Left renal cortex interstitium (tissue), 4 donors: ENCODE results near the gene CCDC74A. TPM values are rescaled to one million over a fixed set of nuclear protein-coding genes. Genes with fewer than 3 reads are reported as not detected.
"Not testable (repeated sequence)": the region's sequence is repeated elsewhere in the genome, so short reads cannot be mapped to it uniquely, and the experiment has no call there.

Experiments
- DNase-seq, 4 donors: peaks; one replicate each; pipeline ENCODE4 v3.0.0-alpha.2; 2013; ENCODE audit warnings: low read depth in 4 of 4, low spot score in 2 of 4, missing footprints in 1 of 4
- polyA plus RNA-seq, 4 donors: library from polyadenylated mRNA; unstranded; fragments of 120-200 nt; gene quantifications; one replicate each; pipeline ENCODE4 v1.2.1, GENCODE V29; 2013; ENCODE audit not compliant: insufficient read length in 4 of 4

Gene CCDC74A
- polyA plus RNA-seq, 4 donors: 11.5 to 21.5 (median 16.2) TPM

DNA sequence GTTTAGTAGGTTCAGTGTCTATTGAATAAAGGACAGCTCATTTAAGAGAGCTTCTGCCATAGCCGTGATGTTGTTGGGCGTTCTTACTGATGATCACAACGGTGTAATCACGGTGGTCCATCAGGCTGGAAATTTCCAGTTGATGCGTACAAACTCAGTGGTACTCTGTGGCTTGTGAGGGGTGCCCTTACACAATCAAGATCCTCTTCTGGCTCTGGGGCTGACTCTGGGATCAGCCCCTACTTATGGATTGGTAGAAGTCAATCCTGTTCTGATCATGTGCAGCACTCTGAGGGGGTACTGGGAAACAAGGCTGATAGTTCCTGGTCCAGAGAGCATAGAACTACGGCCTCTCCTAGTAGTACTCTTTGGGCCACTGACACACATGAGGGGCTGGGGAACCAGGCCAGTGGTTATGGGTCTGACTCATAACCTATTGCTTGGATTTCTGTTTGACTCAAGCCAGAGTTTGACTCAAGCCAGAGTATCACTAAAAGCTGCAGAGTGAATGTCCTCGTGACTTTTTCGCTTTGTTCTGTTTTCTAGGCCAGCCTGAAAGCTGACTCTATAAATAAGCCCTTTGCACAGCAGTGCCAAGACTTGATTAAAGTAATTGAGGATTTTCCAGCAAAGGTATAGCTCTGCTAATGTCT lies 29.2 kb upstream of the CCDC74A start:
- DNase-seq: not testable (repeated sequence)

DNA sequence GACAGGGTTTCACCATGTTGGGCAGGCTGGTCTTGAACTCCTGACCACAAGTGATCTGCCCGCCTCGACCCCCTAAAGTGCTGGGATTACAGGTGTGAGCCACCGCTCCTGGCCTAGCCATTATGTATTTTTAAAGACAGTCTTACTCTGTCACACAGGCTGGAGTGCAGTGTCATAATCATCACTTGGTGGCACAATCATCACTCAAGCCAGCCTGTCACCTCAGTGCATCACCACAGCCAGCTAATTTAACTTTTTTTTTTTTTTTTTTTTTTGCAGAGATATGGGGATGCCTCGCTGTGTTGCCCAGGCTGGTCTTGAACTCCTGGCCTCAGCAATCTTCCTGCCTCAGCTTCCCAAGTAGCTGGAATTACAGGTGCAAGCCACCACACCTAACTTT lies 24.1 kb upstream of the CCDC74A start:
- not testable (repeated sequence) for DNase-seq

DNA sequence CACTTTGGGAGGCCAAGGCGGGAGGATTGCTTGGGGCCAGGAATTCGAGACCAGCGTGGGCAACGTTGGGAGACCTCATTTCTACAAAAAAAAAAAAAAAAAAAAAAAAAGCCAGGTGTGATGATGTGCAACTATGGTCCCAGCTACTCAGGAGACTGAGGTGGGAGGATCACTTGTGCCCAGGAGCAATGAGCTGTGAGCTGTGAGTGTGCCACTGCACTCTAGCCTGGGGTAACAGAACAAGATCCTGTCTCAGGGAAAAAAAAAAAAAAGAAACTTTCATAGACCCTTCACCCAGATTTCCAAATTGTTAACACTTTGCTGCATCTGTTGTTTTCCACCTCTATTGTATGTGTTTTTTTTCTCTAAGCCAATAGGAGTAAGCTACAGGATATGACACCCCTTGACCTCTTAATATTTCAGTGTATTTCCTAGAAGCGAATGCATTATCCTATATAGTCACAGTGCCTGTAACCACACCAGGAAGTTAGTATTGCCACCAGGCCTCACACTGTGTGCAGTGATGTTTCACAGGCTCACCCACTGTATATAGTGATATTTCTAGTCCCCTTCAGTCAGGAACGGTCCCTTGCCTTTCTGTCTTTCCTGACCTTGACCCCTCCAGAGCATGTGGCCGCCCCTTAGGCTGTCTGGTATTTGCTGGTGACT lies 23.5 kb upstream of the CCDC74A start:
- not testable (repeated sequence) for DNase-seq

DNA sequence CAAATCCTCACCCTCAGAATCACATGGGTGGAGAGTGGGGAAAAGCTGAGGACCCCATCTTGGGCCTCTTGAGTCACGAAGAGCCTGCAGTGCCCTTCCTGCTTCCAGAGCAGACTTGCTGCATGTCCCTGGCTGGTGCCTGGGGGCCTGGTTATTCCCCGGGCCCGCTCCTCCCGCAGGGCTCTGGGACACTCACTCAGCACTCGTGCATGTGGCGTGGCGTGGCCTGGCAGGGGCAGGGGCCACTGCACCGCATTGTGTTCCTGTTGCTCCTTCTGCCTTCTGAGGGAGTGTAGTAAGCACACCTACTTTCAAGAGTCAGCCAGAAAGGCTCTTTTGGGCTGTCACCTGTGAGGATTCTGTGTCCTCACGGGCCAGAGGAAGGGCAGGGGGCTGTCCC lies 18.1 kb upstream of the CCDC74A start:
- no peak for DNase-seq

DNA sequence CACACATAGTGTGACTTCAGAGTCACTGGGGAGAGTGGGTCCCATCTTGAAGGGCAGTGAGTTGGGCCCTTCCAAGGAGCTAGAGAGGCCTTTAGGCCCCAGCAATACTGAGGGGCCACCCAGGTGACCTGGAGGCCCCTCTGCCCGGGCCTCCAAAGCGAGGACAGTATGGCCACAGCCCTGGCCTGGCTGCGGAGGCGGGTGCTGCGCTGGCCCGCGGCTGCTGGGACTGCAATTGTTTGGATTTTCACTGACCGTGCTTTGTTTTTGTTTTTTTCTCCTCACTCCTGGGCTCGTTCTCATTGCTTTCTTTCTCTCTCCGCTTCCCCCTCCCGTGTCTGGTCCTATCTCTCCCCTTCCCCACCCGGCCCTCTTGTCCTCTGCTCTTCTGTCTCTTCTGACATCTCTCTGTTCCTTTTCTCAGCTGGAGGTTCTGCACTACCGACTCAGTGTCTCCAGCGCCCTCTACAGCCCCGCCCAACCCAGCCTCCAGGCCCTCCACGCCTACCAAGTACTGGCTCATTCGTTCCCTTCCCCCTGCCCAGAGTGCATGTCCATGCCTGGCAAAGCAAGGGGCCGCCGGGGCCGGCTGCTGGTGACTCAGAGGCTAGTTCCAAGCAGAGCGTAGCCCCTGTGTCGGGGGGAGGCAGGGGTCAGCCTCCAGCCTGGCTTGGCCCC lies 16.3 kb upstream of the CCDC74A start:
- not testable (repeated sequence) for DNase-seq

DNA sequence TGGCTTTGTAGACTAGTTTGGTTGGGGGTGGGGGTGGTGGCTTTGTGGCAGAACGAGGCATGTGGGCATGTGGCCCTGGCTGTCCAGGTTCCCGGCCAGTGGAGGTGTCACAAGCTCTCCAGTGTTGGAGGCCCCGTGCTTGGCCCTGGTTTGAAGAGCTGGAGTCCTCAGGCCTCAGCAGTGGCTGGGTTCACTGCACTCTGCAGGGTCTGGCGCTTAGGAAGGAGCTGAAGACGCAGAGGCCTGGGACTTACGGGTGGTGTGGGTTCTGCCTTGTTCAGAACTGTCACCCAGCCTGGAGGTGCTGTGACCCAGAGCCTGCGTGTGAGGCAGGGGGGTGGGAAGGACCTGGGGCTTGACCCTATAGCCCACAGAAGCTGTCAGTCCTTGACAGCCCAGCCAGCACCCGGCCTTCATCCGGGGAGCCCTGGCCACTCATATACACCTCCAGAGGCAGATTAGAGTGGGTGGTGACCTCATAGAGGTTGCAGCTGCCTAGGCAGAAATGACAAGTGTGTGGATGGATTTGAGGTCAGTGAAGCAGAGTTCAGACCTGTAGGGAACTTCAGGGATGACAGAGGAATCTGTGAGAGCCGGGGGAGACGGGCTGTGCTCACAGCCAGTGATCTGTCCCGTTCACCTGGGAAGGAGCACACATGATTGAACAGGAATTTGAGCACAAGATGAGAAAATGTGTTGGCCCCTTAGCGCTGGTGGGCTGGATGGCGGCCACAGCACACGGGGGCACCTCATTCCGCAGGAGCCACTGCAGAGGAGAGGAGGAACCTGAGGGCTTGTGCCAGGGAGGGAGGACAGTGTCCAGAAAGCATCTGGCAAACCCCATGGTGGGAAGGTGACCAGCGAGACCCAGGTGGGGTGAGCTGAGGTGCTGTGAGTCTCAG lies 15.5 kb upstream of the CCDC74A start:
- DNase-seq: not testable (repeated sequence)

DNA sequence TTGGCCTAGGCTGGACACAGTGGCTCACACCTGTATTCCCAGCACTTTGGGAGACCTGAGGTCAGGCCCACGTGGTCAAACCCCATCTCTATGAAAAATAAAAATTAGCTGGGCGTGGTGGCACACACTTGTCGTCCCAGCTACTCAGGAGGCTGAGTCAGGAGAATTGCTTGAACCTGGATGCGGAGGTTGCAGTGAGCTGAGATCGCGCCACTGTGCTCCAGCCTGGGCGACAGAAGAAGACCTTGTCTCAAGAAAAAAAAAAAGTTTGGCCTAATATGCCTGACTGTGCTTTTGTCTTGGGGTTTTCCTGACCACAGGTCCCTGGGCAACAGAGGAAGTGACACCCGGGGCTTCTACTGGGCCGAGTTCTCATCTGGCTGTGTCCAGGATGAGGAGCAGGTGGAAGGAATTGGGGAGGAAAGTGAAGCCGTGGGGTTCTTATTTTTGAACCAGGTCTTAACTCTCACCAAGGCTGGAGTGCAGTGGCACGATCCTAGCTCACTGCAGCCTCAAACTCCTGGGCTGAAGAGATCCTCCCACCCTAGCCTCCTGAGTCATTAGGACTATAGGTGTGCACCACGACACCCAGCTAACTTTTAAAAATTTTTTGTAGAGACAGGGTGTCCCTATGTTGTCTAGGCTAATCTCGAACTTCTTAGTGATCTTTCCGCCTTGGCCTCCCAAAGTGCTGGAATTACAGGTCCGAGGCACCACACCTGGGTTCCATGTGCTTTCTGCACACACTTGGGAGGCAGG lies 13.1 kb upstream of the CCDC74A start:
- DNase-seq: not testable (repeated sequence)

DNA sequence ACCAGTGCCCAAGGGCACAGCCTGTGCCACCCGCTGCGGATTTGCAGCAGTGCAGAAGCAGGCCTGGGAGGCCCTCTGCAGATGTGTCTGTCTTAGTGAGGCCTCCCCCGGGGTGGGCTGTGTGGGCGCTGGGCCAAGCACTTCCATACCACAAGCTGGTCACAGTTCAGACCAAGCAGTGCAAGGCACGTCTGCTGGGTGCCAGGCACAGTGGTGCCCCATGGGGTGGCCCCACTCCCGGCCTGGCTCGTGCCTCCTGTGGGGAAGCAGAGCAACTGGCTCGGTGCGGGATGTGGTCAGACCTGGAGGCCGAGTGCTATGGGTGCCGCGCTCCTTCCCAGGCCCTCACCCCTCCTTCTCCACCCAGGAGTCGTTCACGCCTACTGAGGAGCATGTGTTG lies 12.5 kb upstream of the CCDC74A start:
- not testable (repeated sequence) for DNase-seq

DNA sequence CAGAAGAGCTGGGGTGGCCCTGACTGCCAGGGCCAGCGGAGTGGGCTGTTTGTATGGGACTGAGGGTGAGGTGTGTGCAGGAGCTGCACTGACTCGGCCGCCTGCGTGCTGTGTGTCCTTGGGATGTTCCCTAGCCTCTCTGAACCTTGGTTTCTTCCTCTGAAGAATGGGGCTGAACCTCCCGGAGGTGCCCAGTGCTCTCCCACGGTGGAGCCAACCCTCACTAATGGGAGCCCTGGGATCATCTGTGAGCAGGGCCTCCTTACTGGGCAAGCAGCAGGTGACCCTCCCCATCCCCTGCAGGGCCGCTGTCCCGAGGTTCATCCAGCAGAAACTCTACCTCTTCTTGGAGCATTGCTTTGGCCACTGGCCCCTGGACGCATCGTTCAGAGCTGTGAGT lies 11.7 kb upstream of the CCDC74A start:
- DNase-seq: no peak

DNA sequence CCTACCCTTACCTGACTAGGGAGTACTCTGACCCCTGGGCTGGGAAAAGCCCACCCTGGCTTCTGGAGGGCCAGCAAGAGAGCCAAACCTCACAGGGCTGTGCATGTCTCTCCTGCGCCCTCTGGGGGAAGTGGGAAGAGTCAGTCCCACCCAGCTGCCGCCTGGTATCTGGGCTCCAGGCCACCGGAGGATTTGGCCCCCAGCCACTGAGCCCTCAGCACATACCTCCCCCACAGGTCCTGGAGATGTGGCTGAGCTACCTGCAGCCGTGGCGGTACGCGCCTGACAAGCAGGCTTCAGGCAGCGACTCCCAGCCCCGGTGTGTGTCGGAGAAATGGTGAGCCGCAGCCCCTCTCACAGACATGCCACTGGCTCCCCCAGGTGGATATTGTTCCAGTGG lies 11.1 kb upstream of the CCDC74A start:
- not testable (repeated sequence) for DNase-seq

DNA sequence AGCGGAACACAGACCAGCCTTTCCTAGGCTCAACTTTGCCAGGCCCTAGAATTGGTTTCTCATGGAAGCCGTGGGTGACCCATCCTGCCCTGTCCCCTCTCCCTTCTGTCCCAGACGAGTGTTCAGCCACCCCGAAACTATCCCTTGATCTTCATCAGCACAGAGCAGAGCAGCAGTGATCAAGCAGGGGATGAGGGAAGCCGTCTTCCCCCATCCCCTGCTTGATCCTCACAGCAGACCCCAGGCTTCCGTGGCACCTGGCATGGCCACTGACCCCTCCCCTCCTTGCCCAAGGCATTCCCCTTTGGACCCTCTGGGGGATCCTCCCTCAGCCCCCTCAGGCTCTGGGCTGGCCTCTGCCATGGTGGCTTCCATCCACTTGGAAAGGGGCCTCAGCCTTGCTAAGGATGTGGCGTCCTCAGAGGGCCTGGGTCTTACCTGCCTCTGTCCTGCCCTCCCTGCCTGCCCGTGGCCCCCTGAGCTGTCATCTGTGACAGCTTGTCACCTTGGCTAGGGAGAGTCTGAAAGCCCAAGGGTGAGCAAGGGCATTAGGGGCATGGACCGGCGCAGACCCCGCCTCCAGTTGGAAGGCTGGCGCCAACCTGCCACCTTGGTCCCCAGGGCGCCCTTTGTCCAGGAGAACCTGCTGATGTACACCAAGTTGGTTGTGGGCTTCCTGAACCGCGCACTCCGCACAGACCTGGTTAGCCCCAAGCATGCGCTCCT lies 10.4 kb upstream of the CCDC74A start:
- DNase-seq: no peak

DNA sequence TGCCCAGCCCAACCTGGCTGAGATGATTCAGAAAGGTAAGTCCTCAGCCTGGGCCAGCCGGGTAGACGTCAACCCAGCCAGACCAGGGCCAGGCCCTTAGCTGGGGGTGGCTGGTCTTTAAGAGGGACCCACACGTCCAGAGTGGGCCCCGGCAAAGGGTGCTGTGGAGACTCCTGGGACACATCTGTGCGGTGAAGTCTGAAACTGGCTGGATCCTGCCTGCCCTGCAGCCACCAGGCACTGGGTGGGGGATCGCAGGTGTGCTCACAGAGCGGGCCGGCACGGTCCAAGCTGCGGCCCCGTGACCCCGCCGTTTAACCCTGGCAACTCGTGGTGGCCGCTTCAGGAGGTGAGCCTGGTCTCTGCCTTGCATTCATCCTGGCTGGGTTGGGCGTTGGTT lies 9.8 kb upstream of the CCDC74A start:
- DNase-seq: not testable (repeated sequence)

DNA sequence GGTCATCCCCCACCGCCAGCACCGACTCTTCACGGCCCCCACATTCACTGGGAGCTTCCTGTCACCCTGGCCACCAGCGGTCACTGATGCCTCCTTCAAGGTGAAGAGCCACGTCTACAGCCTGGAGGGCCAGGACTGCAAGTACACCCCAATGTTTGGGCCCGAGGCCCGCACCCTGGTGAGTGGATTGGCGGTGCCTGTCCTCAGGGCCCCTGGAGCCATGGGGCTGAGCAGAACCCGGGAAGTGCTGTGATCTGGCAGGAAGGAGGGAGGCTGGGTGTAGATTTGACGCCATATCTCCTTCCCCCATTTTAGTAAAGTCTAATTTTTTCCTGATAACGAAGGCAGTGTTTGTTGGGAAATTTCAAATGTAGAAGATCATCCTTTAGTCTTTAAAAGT lies 9.2 kb upstream of the CCDC74A start:
- not testable (repeated sequence) for DNase-seq

DNA sequence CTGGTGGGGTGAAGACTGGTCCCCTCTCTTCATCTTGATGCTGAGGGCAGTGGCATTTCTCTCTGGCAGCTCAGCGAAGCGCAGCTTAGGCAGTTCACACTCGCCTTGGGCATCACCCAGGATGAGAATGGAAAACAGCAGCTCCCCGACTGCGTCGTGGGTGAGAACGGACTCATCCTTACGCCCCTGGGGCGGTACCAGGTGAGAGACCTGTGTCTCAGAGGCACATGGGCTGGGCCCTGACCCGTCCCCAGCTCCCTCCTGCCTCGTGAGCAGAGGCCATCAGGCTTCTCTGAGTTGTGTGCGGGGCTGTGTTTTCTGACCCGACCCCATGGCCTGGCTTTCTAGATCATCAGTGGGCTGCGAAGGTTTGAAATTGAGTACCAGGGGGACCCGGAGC lies 8.2 kb upstream of the CCDC74A start:
- no peak for DNase-seq

DNA sequence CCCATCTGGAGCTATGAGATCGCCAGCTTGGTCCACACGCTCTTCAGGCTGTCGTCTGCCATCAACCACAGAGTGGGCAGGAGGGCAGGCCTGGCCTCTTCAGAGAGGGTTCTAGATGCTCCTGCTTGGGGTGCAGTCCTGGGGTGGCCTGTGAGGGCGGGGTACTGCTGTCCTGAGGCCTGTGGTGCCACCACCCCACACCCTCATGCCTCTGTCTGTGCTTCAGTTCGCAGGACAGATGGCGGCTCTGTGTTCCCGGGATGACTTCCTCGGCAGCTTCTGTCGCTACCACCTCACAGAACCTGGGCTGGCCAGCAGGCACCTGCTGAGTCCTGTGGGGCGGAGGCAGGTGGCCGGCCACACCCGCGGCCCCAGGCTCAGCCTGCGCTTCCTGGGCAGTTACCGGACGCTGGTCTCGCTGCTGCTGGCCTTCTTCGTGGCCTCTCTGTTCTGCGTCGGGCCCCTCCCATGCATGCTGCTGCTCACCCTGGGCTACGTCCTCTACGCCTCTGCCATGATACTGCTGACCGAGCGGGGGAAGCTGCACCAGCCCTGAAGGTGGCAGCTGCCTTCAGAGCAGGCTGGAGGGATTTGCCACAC lies 7.7 kb upstream of the CCDC74A start:
- not testable (repeated sequence) for DNase-seq

DNA sequence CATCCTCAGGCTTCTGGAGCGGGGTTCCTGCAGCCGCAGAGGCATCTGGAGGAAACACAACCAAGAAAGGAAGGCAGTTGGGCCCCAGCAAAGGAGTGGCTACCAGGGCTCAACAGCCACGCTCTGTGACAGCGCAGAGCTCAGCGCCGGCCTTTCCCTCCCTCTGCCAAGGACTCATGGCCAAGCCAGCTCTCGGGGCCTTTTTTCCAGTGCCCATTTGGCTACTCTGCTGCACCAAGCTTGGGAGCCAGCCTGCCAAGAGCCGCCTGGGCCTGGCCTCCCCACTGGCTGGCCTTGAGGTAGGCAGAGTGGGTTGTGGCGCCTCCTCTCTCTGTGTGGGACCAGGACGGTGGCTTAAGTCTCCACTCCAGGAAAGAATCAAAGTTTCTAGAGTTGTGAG lies 7.2 kb upstream of the CCDC74A start:
- DNase-seq: no peak

DNA sequence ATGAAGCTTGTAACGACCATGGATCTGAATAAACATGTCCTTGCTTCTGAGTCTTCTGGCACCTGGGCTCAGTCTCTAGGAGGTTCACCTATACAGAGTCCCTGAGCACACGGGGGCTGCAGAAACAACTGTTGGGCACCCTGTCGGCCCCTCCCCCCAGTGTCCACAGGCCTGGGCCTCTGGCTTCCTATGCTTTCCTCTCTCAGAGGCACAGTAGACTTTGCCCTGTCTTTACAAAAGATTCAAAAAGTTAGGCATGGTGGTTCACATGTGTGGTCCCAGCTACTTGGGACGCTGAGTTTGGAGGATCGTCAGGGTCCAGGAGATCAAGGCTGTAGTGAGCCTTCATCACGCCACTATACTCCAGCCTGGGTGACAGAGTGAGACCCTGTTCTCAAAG lies 6.2 kb upstream of the CCDC74A start:
- not testable (repeated sequence) for DNase-seq

DNA sequence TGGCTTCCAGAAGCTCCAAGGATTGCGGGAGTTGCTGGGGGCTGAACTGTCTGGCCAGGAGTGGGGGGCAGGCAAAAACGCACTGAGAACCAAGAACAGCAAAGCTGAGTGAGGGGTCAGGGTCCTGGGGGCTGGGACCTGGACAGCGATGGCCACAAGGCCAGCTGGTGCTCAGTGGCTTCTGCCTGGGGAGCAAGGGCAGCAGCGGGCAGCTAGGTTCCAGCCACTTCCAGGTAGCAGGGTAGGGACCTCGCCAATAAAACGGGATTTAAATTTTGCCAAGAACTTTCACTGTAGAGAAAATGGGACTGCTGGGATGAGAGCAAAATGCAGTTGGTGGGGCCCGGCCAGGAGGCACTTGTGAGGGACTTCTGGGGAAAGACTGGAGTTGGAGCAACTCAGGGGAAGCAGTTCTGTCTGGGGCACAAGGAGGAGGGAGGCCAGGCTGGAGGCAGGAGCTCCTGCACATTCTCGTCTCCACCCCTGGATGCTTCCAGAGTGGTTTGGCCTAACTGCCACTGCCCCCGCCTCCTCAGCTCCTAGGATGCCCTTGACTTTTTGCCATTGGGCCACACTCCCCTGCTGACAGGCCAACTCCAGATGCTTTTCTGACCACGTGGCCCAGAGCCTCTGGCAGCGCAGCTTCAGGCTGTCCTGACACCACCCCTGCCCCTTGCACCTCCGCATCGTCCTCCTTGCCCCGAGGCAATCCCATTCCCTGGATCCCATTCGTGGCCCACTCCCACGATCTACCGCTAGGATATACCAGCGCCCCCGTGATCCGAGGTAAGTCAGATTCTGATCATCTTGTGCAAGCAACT lies 5.5 kb upstream of the CCDC74A start:
- no peak for DNase-seq
